Thyroid gland (tissue), 4 donors: Measurements from ENCODE around the gene KRT76. TPM values are rescaled to one million over a fixed set of nuclear protein-coding genes. Genes with fewer than 3 reads are reported as not detected.
"Not testable (repeated sequence)": the region's sequence is repeated elsewhere in the genome, so short reads cannot be mapped to it uniquely, and the experiment has no call there.

Experiments used
- DNase-seq, 2 donors: peaks; one replicate each; pipeline ENCODE4 v3.0.0-alpha.2; 2019
- H3K27ac ChIP-seq, 3 donors: fragments of 200-600 bp; sonication (generic); 1 replicate in 2 of 3; 2 replicates in 1 of 3; pipeline ENCODE4 v1.5.1; 2016 to 2019; ENCODE audit warnings: mild to moderate bottlenecking in 1 of 3, moderate library complexity in 1 of 3
- H3K27me3 ChIP-seq: fragments of 200-600 bp; sonication (generic); one replicate; pipeline ENCODE4 v1.5.1; 2019
- H3K36me3 ChIP-seq, 2 donors: fragments of 200-600 bp; sonication (generic); one replicate each; pipeline ENCODE4 v1.5.1; 2016 to 2019
- H3K4me1 ChIP-seq, 2 donors: fragments of 200-600 bp; sonication (generic); one replicate each; pipeline ENCODE4 v1.5.1; 2017 to 2019
- H3K4me3 ChIP-seq, 3 donors: fragments of 200-600 bp; sonication (generic); replicated peaks in 1 of 3; 1 replicate in 2 of 3; 2 replicates in 1 of 3; pipeline ENCODE4 v1.5.1; 2016; ENCODE audit warnings: mild to moderate bottlenecking in 1 of 3
- H3K9me3 ChIP-seq: fragments of 200-600 bp; sonication (generic); one replicate; pipeline ENCODE4 v1.5.1; 2017
- CTCF ChIP-seq, 6 experiments: fragments of 200-600 bp in 3 of 6; fragments of 450-650 bp in 3 of 6; sonication (generic) in 3 of 6; IDR thresholded peaks; one replicate each; pipeline ENCODE4 v1.5.1; 2016 to 2019; ENCODE audit warnings: antibody characterized with exemption in 6 of 6, mild to moderate bottlenecking in 2 of 6, inconsistent platforms in 1 of 6, moderate library complexity in 1 of 6
- POLR2A ChIP-seq, 2 donors: fragments of 450-650 bp; IDR thresholded peaks; one replicate each; pipeline ENCODE4 v1.6.1; 2017; ENCODE audit warnings: antibody characterized with exemption in 2 of 2, mild to moderate bottlenecking in 2 of 2, moderate library complexity in 1 of 2
- WGBS, 2 donors: methylation state at CpG; one replicate each; pipeline ENCODE4 v1.1.5; 2017; 5-methylcytosine and 5-hydroxymethylcytosine counted together
- intact Hi-C: fragments of 100-400 bp; cut with DNase I; formaldehyde crosslinking; loops from one replicate; pipeline ENCODE4 v1.15.1; 2023
- total RNA-seq, 4 donors: library from RNA; depleted of rRNA; stranded (reverse); fragments of >200 nt; gene quantifications; one replicate each; pipeline ENCODE4 v1.2.3, GENCODE V29; 2016

Gene KRT76
- total RNA-seq, 4 donors from 2014 or later = not detected

GRCh38 chr12:52798003-52798670 is 21.0 kb upstream of the KRT76 start:
- H3K36me3 ChIP-seq = no peaks in the 10 kb centered on the region
- DNase-seq = no peak
- intact Hi-C loops = no loop called here
- WGBS, 2 donors = 89 to 92% methylated on average over 4 of the region's 4 CpGs
- H3K27me3 ChIP-seq = no peaks in the 10 kb centered on the region
- H3K4me3 ChIP-seq = no peak overlapping the region
- TF ChIP-seq CTCF (IDR thresholded peaks at IDR 0.05) (no peak), POLR2A (IDR thresholded peaks at IDR 0.05) (no peak)
- no peaks in the 10 kb centered on the region for H3K9me3 ChIP-seq
- H3K27ac ChIP-seq = no peak overlapping the region
- peaks cover 14 to 28% of the 10 kb centered on the region in 2 donors for H3K4me1 ChIP-seq

- no peak for TF ChIP-seq POLR2A (IDR thresholded peaks at IDR 0.05)
- TF ChIP-seq CTCF (IDR thresholded peaks at IDR 0.05) = no peak
- DNase-seq = no peak
- intact Hi-C loops = no loop called here
- H3K27ac ChIP-seq = no peak overlapping the region
- no peaks in the 10 kb centered on the region for H3K9me3 ChIP-seq
- H3K4me3 ChIP-seq = no peak overlapping the region
- H3K27me3 ChIP-seq = no peaks in the 10 kb centered on the region
- H3K36me3 ChIP-seq = no peaks in the 10 kb centered on the region
- peaks cover 14 to 28% of the 10 kb centered on the region in 2 donors for H3K4me1 ChIP-seq
Observed at GRCh38 chr12:52797529-52797894, 20.4 kb upstream of the KRT76 start.

- Histone ChIP-seq H3K4me3 (no peak overlapping the region), H3K36me3 (no peaks in the 10 kb centered on the region), H3K27ac (no peak overlapping the region), H3K27me3 (no peaks in the 10 kb centered on the region), H3K9me3 (no peaks in the 10 kb centered on the region), H3K4me1 (peaks cover 14 to 28% of the 10 kb centered on the region in 2 donors)
- DNase-seq = no peak
- intact Hi-C loops = no loop called here
- no peak for TF ChIP-seq POLR2A (IDR thresholded peaks at IDR 0.05)
- TF ChIP-seq CTCF (IDR thresholded peaks at IDR 0.05) = no peak
- WGBS, 2 donors = 92 to 95% methylated on average over 3 of the region's 3 CpGs
Observed at GRCh38 chr12:52796839-52797528, 19.8 kb upstream of the KRT76 start.

- Histone ChIP-seq H3K27me3 (no peaks in the 10 kb centered on the region), H3K4me1 (peaks cover 11 to 23% of the 10 kb centered on the region in 2 donors), H3K4me3 (no peak overlapping the region), H3K9me3 (no peaks in the 10 kb centered on the region), H3K27ac (no peak overlapping the region), H3K36me3 (no peaks in the 10 kb centered on the region)
- WGBS, 2 donors = 89 to 100% methylated on average over 3 of the region's 3 CpGs
- no peak for DNase-seq
- TF ChIP-seq POLR2A (IDR thresholded peaks at IDR 0.05) (no peak), CTCF (IDR thresholded peaks at IDR 0.05) (no peak)
- intact Hi-C loops = no loop called here
Observed at GRCh38 chr12:52796429-52796794, 19.3 kb upstream of the KRT76 start.

- H3K4me1 ChIP-seq = peaks cover 8 to 18% of the 10 kb centered on the region in 2 donors
- no peak within 1 kb of the TSS for H3K4me3 ChIP-seq
- H3K9me3 ChIP-seq = no peaks in the 10 kb centered on the region
- 90 to 93% methylated on average over 13 to 17 of the region's 17 CpGs for WGBS, 2 donors
- no peak for TF ChIP-seq POLR2A (IDR thresholded peaks at IDR 0.05)
- no peak for TF ChIP-seq CTCF (IDR thresholded peaks at IDR 0.05)
- intact Hi-C loops = no loop called here
- H3K36me3 ChIP-seq = no peaks in the 10 kb centered on the region
- DNase-seq = no peak
- no peak within 1 kb of the TSS for H3K27ac ChIP-seq
- H3K27me3 ChIP-seq = no peaks in the 10 kb centered on the region
Observed at GRCh38 chr12:52795694-52796428, 18.7 kb upstream of the KRT76 start, which contains the start of gene KRT3. Gene KRT3, minus strand, starts transcription at chr12:52796117. Its CDS starts 75 bp downstream, at chr12:52796042.

GRCh38 chr12:52795332-52795674 is 18.2 kb upstream of the KRT76 start:
- H3K4me3 ChIP-seq, H3K36me3 ChIP-seq, H3K9me3 ChIP-seq, H3K27me3 ChIP-seq, H3K27ac ChIP-seq, DNase-seq, intact Hi-C loops: not testable (repeated sequence)
- peaks cover 4 to 14% of the 10 kb centered on the region in 2 donors for H3K4me1 ChIP-seq
- WGBS, 2 donors = 100% methylated on average over 1 to 2 of the region's 2 CpGs
